ENCODE data around the gene SLC2A11.
A peak's percentile ranks its signal among the peaks of the same experiment; 100 is the strongest.

Gene SLC2A11

GRCh38 chr22:23874871-23875270 lies 17.2 kb downstream of the SLC2A11 start:
- H3K36me3 ChIP-seq (ENCODE audit: control insufficient read depth, insufficient read depth, low read length), result peaks cover 29% of the 10 kb centered on the region
- no peaks in the 10 kb centered on the region for H3K9me3 ChIP-seq (ENCODE audit: control insufficient read depth, low read length)
- H3K4me1 ChIP-seq (ENCODE audit: control insufficient read depth, insufficient read depth, low read length, poor library complexity, severe bottlenecking), result no peaks in the 10 kb centered on the region
- no peak overlapping the region for H3K4me3 ChIP-seq (ENCODE audit: extremely low read depth, insufficient read depth, low read length, poor library complexity, severe bottlenecking)
- no peak overlapping the region for H3K27ac ChIP-seq (ENCODE audit: low read depth, low read length, severe bottlenecking)
- 90 to 92% methylated on average over 2 of the region's 4 CpGs for WGBS, 2 experiments (ENCODE audit: insufficient coverage in 2 of 2)

GRCh38 chr22:23875801-23876200 lies 18.1 kb downstream of the SLC2A11 start:
- no peaks in the 10 kb centered on the region for H3K9me3 ChIP-seq (ENCODE audit: control insufficient read depth, low read length)
- H3K4me3 ChIP-seq (ENCODE audit: extremely low read depth, insufficient read depth, low read length, poor library complexity, severe bottlenecking), result no peak overlapping the region
- peaks cover 32% of the 10 kb centered on the region for H3K36me3 ChIP-seq (ENCODE audit: control insufficient read depth, insufficient read depth, low read length)
- H3K4me1 ChIP-seq (ENCODE audit: control insufficient read depth, insufficient read depth, low read length, poor library complexity, severe bottlenecking), result no peaks in the 10 kb centered on the region
- H3K27ac ChIP-seq (ENCODE audit: low read depth, low read length, severe bottlenecking), result no peak overlapping the region
- 90 to 100% methylated on average over 1 to 2 of the region's 2 CpGs for WGBS, 2 experiments (ENCODE audit: insufficient coverage in 2 of 2)

- Histone ChIP-seq H3K36me3 (ENCODE audit: control insufficient read depth, insufficient read depth, low read length) (peaks cover 32% of the 10 kb centered on the region), H3K27ac (ENCODE audit: low read depth, low read length, severe bottlenecking) (no peak overlapping the region), H3K9me3 (ENCODE audit: control insufficient read depth, low read length) (no peaks in the 10 kb centered on the region), H3K4me1 (ENCODE audit: control insufficient read depth, insufficient read depth, low read length, poor library complexity, severe bottlenecking) (no peaks in the 10 kb centered on the region), H3K4me3 (ENCODE audit: extremely low read depth, insufficient read depth, low read length, poor library complexity, severe bottlenecking) (no peak overlapping the region)
- WGBS, 2 experiments (ENCODE audit: insufficient coverage in 2 of 2), result 98 to 100% methylated on average over 7 to 8 of the region's 8 CpGs
Observed at GRCh38 chr22:23877566-23877965, 19.9 kb downstream of the SLC2A11 start.

GRCh38 chr22:23878219-23878618 lies 20.5 kb downstream of the SLC2A11 start:
- Histone ChIP-seq H3K36me3 (ENCODE audit: control insufficient read depth, insufficient read depth, low read length) (peaks cover 32% of the 10 kb centered on the region), H3K9me3 (ENCODE audit: control insufficient read depth, low read length) (no peaks in the 10 kb centered on the region), H3K27ac (ENCODE audit: low read depth, low read length, severe bottlenecking) (no peak overlapping the region), H3K4me1 (ENCODE audit: control insufficient read depth, insufficient read depth, low read length, poor library complexity, severe bottlenecking) (no peaks in the 10 kb centered on the region), H3K4me3 (ENCODE audit: extremely low read depth, insufficient read depth, low read length, poor library complexity, severe bottlenecking) (no peak overlapping the region)
- 91 to 96% methylated on average over 7 of the region's 7 CpGs for WGBS, 2 experiments (ENCODE audit: insufficient coverage in 2 of 2)

- no peaks in the 10 kb centered on the region for H3K9me3 ChIP-seq (ENCODE audit: control insufficient read depth, low read length)
- H3K4me1 ChIP-seq (ENCODE audit: control insufficient read depth, insufficient read depth, low read length, poor library complexity, severe bottlenecking), result no peaks in the 10 kb centered on the region
- H3K36me3 ChIP-seq (ENCODE audit: control insufficient read depth, insufficient read depth, low read length), result peaks cover 25% of the 10 kb centered on the region
- no peak overlapping the region for H3K27ac ChIP-seq (ENCODE audit: low read depth, low read length, severe bottlenecking)
- H3K4me3 ChIP-seq (ENCODE audit: extremely low read depth, insufficient read depth, low read length, poor library complexity, severe bottlenecking), result no peak overlapping the region
- WGBS, 2 experiments (ENCODE audit: insufficient coverage in 2 of 2), result 96 to 98% methylated on average over 17 to 18 of the region's 20 CpGs
Observed at GRCh38 chr22:23882370-23882769, 24.7 kb downstream of the SLC2A11 start.

- Histone ChIP-seq H3K36me3 (ENCODE audit: control insufficient read depth, insufficient read depth, low read length) (peaks cover 16% of the 10 kb centered on the region), H3K27ac (ENCODE audit: low read depth, low read length, severe bottlenecking) (no peak overlapping the region), H3K4me1 (ENCODE audit: control insufficient read depth, insufficient read depth, low read length, poor library complexity, severe bottlenecking) (no peaks in the 10 kb centered on the region), H3K9me3 (ENCODE audit: control insufficient read depth, low read length) (no peaks in the 10 kb centered on the region), H3K4me3 (ENCODE audit: extremely low read depth, insufficient read depth, low read length, poor library complexity, severe bottlenecking) (no peak overlapping the region)
- whole genome bisulfite sequencing, 2 experiments (ENCODE audit: insufficient coverage in 2 of 2), result 98 to 100% methylated on average over 6 to 7 of the region's 9 CpGs
Observed at GRCh38 chr22:23883658-23884057, 26.0 kb downstream of the SLC2A11 start.

GRCh38 chr22:23884140-23884539 lies 26.5 kb downstream of the SLC2A11 start:
- H3K4me1 ChIP-seq (ENCODE audit: control insufficient read depth, insufficient read depth, low read length, poor library complexity, severe bottlenecking), result peaks cover 2% of the 10 kb centered on the region
- no peaks in the 10 kb centered on the region for H3K9me3 ChIP-seq (ENCODE audit: control insufficient read depth, low read length)
- no peak overlapping the region for H3K27ac ChIP-seq (ENCODE audit: low read depth, low read length, severe bottlenecking)
- peaks cover 13% of the 10 kb centered on the region for H3K36me3 ChIP-seq (ENCODE audit: control insufficient read depth, insufficient read depth, low read length)
- H3K4me3 ChIP-seq (ENCODE audit: extremely low read depth, insufficient read depth, low read length, poor library complexity, severe bottlenecking), result no peak overlapping the region
- 94% methylated on average over 6 to 9 of the region's 9 CpGs for WGBS, 2 experiments (ENCODE audit: insufficient coverage in 2 of 2)

GRCh38 chr22:23888615-23889401 lies 31.1 kb downstream of the SLC2A11 start:
- H3K4me3 ChIP-seq (ENCODE audit: extremely low read depth, insufficient read depth, low read length, poor library complexity, severe bottlenecking), result no peak overlapping the region
- H3K27ac ChIP-seq (ENCODE audit: low read depth, low read length, severe bottlenecking), result peak overlapping the region; percentile 89
- whole genome bisulfite sequencing, 2 experiments (ENCODE audit: insufficient coverage in 2 of 2), result 70 to 75% methylated on average over 6 of the region's 11 CpGs
- H3K4me1 ChIP-seq (ENCODE audit: control insufficient read depth, insufficient read depth, low read length, poor library complexity, severe bottlenecking), result peaks cover 2% of the 10 kb centered on the region
- H3K9me3 ChIP-seq (ENCODE audit: control insufficient read depth, low read length), result peaks cover 16% of the 10 kb centered on the region
- H3K36me3 ChIP-seq (ENCODE audit: control insufficient read depth, insufficient read depth, low read length), result peaks cover 9% of the 10 kb centered on the region

- Histone ChIP-seq H3K9me3 (ENCODE audit: control insufficient read depth, low read length) (peaks cover 16% of the 10 kb centered on the region), H3K27ac (ENCODE audit: low read depth, low read length, severe bottlenecking) (no peak overlapping the region), H3K4me1 (ENCODE audit: control insufficient read depth, insufficient read depth, low read length, poor library complexity, severe bottlenecking) (peaks cover 2% of the 10 kb centered on the region), H3K4me3 (ENCODE audit: extremely low read depth, insufficient read depth, low read length, poor library complexity, severe bottlenecking) (no peak overlapping the region), H3K36me3 (ENCODE audit: control insufficient read depth, insufficient read depth, low read length) (peaks cover 7% of the 10 kb centered on the region)
- 77 to 90% methylated on average over 5 of the region's 5 CpGs for WGBS, 2 experiments (ENCODE audit: insufficient coverage in 2 of 2)
Observed at GRCh38 chr22:23889620-23890019, 31.9 kb downstream of the SLC2A11 start.

- Histone ChIP-seq H3K4me1 (ENCODE audit: control insufficient read depth, insufficient read depth, low read length, poor library complexity, severe bottlenecking) (peaks cover 5% of the 10 kb centered on the region), H3K36me3 (ENCODE audit: control insufficient read depth, insufficient read depth, low read length) (peaks cover 13% of the 10 kb centered on the region), H3K27ac (ENCODE audit: low read depth, low read length, severe bottlenecking) (no peak overlapping the region), H3K4me3 (ENCODE audit: extremely low read depth, insufficient read depth, low read length, poor library complexity, severe bottlenecking) (no peak overlapping the region), H3K9me3 (ENCODE audit: control insufficient read depth, low read length) (peaks cover 16% of the 10 kb centered on the region)
- 91 to 96% methylated on average over 5 to 7 of the region's 7 CpGs for WGBS, 2 experiments (ENCODE audit: insufficient coverage in 2 of 2)
Observed at GRCh38 chr22:23891726-23892125, 34.1 kb downstream of the SLC2A11 start.

GRCh38 chr22:23892130-23892529 lies 34.5 kb downstream of the SLC2A11 start:
- Histone ChIP-seq H3K4me3 (ENCODE audit: extremely low read depth, insufficient read depth, low read length, poor library complexity, severe bottlenecking) (no peak overlapping the region), H3K9me3 (ENCODE audit: control insufficient read depth, low read length) (peaks cover 16% of the 10 kb centered on the region), H3K27ac (ENCODE audit: low read depth, low read length, severe bottlenecking) (no peak overlapping the region), H3K36me3 (ENCODE audit: control insufficient read depth, insufficient read depth, low read length) (peaks cover 17% of the 10 kb centered on the region), H3K4me1 (ENCODE audit: control insufficient read depth, insufficient read depth, low read length, poor library complexity, severe bottlenecking) (peaks cover 5% of the 10 kb centered on the region)
- WGBS, 2 experiments (ENCODE audit: insufficient coverage in 2 of 2), result 100% methylated on average over 2 of the region's 2 CpGs

All from mesodermal cell (in vitro differentiated cells).